SK-N-SH (cell line): ENCODE data around the gene SPTBN1. TPM values are rescaled to one million over a fixed set of nuclear protein-coding genes. Genes with fewer than 3 reads are reported as not detected.

Experiments
- CTCF ChIA-PET: fragments of 300-600, 350-600 bp; formaldehyde crosslinking; extraction: SDS; loops from one replicate; lab custom pipeline; 2021; lab: Yijun Ruan, JAX
- POLR2A ChIA-PET: fragments of 350-600 bp; sonication (Branson Sonifier 250); formaldehyde crosslinking; extraction: SDS; loops from one replicate; lab custom pipeline; 2020; ENCODE audit warnings: antibody characterized with exemption, inconsistent platforms; lab: Yijun Ruan, JAX
- DNase-seq: peaks from one replicate; pipeline ENCODE4 v3.0.0; 2012
- H2AFZ ChIP-seq: fragments of 200-600 bp; sonication (generic); 2 replicates; pipeline ENCODE4 v1.8.1; 2016; ENCODE audit warnings: antibody characterized with exemption, mild to moderate bottlenecking, low read depth
- H3F3A ChIP-seq: fragments of 200-600 bp; sonication (generic); replicated peaks from 2 replicates; pipeline ENCODE3; 2016; ENCODE audit warnings: antibody characterized with exemption, mild to moderate bottlenecking; ENCODE audit not compliant: insufficient read depth
- H3K27ac ChIP-seq, 2 experiments: fragments of 200-500 bp in 1 of 2; fragments of 200-600 bp in 1 of 2; sonication (Bioruptor generic) in 1 of 2; sonication (generic), shearing (Covaris generic) in 1 of 2; 2 replicates each; pipeline versions ENCODE4 v1.5.1 to v1.6.1; 2014 to 2016; ENCODE audit warnings: low read depth in 2 of 2, inconsistent platforms in 1 of 2, low read length in 1 of 2, mild to moderate bottlenecking in 1 of 2, mixed read lengths in 1 of 2
- H3K27me3 ChIP-seq: fragments of 200-600 bp; sonication (generic), shearing (Covaris generic); 2 replicates; pipeline ENCODE4 v1.6.1; 2016; ENCODE audit warnings: mixed run types; ENCODE audit not compliant: insufficient read depth
- H3K36me3 ChIP-seq, 2 experiments: fragments of 200-500 bp in 1 of 2; fragments of 200-600 bp in 1 of 2; sonication (Bioruptor generic) in 1 of 2; sonication (generic) in 1 of 2; replicated peaks in 1 of 2; 2 replicates each; pipeline versions ENCODE3 to v1.5.1; 2014 to 2016; ENCODE audit warnings: low read length in 1 of 2, mild to moderate bottlenecking in 1 of 2; ENCODE audit not compliant: insufficient read depth in 2 of 2, control insufficient read depth in 1 of 2
- H3K4me1 ChIP-seq, 2 experiments: fragments of 200-500 bp in 1 of 2; fragments of 200-600 bp in 1 of 2; sonication (Bioruptor generic) in 1 of 2; sonication (generic), shearing (Covaris generic) in 1 of 2; 2 replicates each; pipeline versions ENCODE4 v1.5.1 to v1.6.1; 2014 to 2016; ENCODE audit warnings: low read depth in 1 of 2, low read length in 1 of 2, mixed run types in 1 of 2; ENCODE audit not compliant: insufficient read depth in 2 of 2, control insufficient read depth in 1 of 2
- H3K4me2 ChIP-seq: fragments of 200-600 bp; sonication (generic), shearing (Covaris generic); 2 replicates; pipeline ENCODE4 v1.6.1; 2017; ENCODE audit warnings: mixed run types
- H3K4me3 ChIP-seq, 2 experiments: fragments of 200-500 bp in 1 of 2; fragments of 200-600 bp in 1 of 2; sonication (Bioruptor generic) in 1 of 2; sonication (generic), shearing (Covaris generic) in 1 of 2; 2 replicates each; pipeline versions ENCODE4 v1.5.1 to v1.8.1; 2014 to 2016; ENCODE audit warnings: low read depth in 2 of 2, inconsistent platforms in 1 of 2, low read length in 1 of 2, mild to moderate bottlenecking in 1 of 2, mixed read lengths in 1 of 2, moderate library complexity in 1 of 2
- H3K79me2 ChIP-seq: fragments of 200-600 bp; sonication (generic); 2 replicates; pipeline ENCODE4 v1.8.1; 2017; ENCODE audit warnings: mild to moderate bottlenecking; ENCODE audit not compliant: insufficient read depth
- H3K9ac ChIP-seq: fragments of 200-600 bp; sonication (generic); 2 replicates; pipeline ENCODE4 v1.6.1; 2017; ENCODE audit warnings: mixed run types
- H3K9me2 ChIP-seq: fragments of 200-600 bp; sonication (generic); 2 replicates; pipeline ENCODE4 v1.6.1; 2017; ENCODE audit warnings: mixed run types
- H3K9me3 ChIP-seq: fragments of 200-600 bp; sonication (generic); 2 replicates; pipeline ENCODE4 v1.6.1; 2017; ENCODE audit warnings: mixed run types, mild to moderate bottlenecking, moderate library complexity
- H4K20me1 ChIP-seq: fragments of 200-600 bp; sonication (generic); 2 replicates; pipeline ENCODE4 v1.6.1; 2017; ENCODE audit warnings: mild to moderate bottlenecking, mixed run types; ENCODE audit not compliant: insufficient read depth
- ELF1 ChIP-seq: IDR thresholded peaks from 2 replicates; pipeline ENCODE4 v1.4.0; 2012
- EP300 ChIP-seq, 2 experiments: IDR thresholded peaks; 2 replicates each; pipeline versions ENCODE4 v1.4.0 to v1.6.1; 2012; ENCODE audit warnings: borderline replicate concordance in 1 of 2, low read depth in 1 of 2, low read length in 1 of 2
- EZH2phosphoT487 ChIP-seq: fragments of 200-600 bp; sonication (generic); IDR thresholded peaks from 2 replicates; pipeline ENCODE4 v1.6.1; 2017; ENCODE audit warnings: low read depth, mixed run types, mild to moderate bottlenecking, antibody characterized with exemption, moderate library complexity, borderline replicate concordance
- FOSL2 ChIP-seq: IDR thresholded peaks from 2 replicates; pipeline ENCODE4 v1.4.0; 2012; ENCODE audit warnings: low read depth, mild to moderate bottlenecking, moderate library complexity, borderline replicate concordance
- FOXJ3 ChIP-seq: sonication (generic); formaldehyde crosslinking; IDR thresholded peaks from 2 replicates; pipeline ENCODE4 v1.5.1; 2020; ENCODE audit warnings: mild to moderate bottlenecking, missing genetic modification reagents
- GATA2 ChIP-seq: sonication (generic); formaldehyde crosslinking; IDR thresholded peaks from 2 replicates; pipeline ENCODE4 v1.5.0; 2020; ENCODE audit warnings: mild to moderate bottlenecking, missing genetic modification reagents
- JUND ChIP-seq: IDR thresholded peaks from 2 replicates; pipeline ENCODE4 v1.4.0; 2012
- MEF2A ChIP-seq: IDR thresholded peaks from 2 replicates; pipeline ENCODE4 v1.4.0; 2012; ENCODE audit warnings: low read depth, borderline replicate concordance
- MXI1 ChIP-seq: IDR thresholded peaks from 2 replicates; pipeline ENCODE4 v1.6.1; 2012; ENCODE audit warnings: mild to moderate bottlenecking, low read depth, low read length, improper control_type of control experiment
- NRF1 ChIP-seq: IDR thresholded peaks from 2 replicates; pipeline ENCODE4 v1.6.1; 2012; ENCODE audit warnings: low read depth, mild to moderate bottlenecking, low read length
- RAD21 ChIP-seq: IDR thresholded peaks from 2 replicates; pipeline ENCODE4 v1.6.1; 2012; ENCODE audit warnings: mild to moderate bottlenecking, low read length
- RCOR1 ChIP-seq: fragments of 150-350 bp; IDR thresholded peaks from 2 replicates; pipeline ENCODE4 v1.6.1; 2017; ENCODE audit warnings: antibody characterized with exemption, low read length
- RFX5 ChIP-seq: IDR thresholded peaks from 2 replicates; pipeline ENCODE4 v1.6.1; 2012; ENCODE audit warnings: mild to moderate bottlenecking, improper control_type of control experiment, low read length
- SMC3 ChIP-seq: IDR thresholded peaks from 2 replicates; pipeline ENCODE4 v1.6.1; 2012; ENCODE audit warnings: low read depth, low read length, improper control_type of control experiment
- TAF1 ChIP-seq: IDR thresholded peaks from 2 replicates; pipeline ENCODE4 v1.6.1; 2012; ENCODE audit warnings: low read depth, mild to moderate bottlenecking, low read length, moderate library complexity, borderline replicate concordance
- TCF12 ChIP-seq: IDR thresholded peaks from 2 replicates; pipeline ENCODE4 v1.4.0; 2012
- TEAD4 ChIP-seq: IDR thresholded peaks from 2 replicates; pipeline ENCODE4 v1.4.0; 2012; ENCODE audit warnings: mild to moderate bottlenecking, borderline replicate concordance; ENCODE audit not compliant: insufficient read depth
- WGBS: methylation state at CpG from one replicate; pipeline ENCODE4 v1.1.6; 2017; ENCODE audit warnings: low lambda C conversion rate; 5-methylcytosine and 5-hydroxymethylcytosine counted together
- polyA plus RNA-seq, 3 experiments: library from polyadenylated mRNA; depleted of rRNA; stranded (reverse); fragments of >200 nt; gene quantifications; 2 replicates each; pipeline ENCODE4 v1.2.3, GENCODE V29; 2012
- TF ChIP-seq, protein P1 (sequence below): fragments of 150-350 bp; IDR thresholded peaks from 2 replicates; pipeline ENCODE4 v1.6.1; 2017; ENCODE audit warnings: antibody characterized with exemption, low read length, low read depth, borderline replicate concordance
- TF ChIP-seq, protein P2 (sequence below): IDR thresholded peaks from 2 replicates; pipeline ENCODE4 v1.4.0; 2012; ENCODE audit warnings: low read depth, borderline replicate concordance
- TF ChIP-seq, protein P3 (sequence below): IDR thresholded peaks from 2 replicates; pipeline ENCODE4 v1.4.0; 2012; ENCODE audit warnings: low read depth, borderline replicate concordance

SPTBN1 gene
- polyA plus RNA-seq, 1 of the 3 experiments (the other 2 are of a cell fraction) = 29.1 TPM

DNA sequence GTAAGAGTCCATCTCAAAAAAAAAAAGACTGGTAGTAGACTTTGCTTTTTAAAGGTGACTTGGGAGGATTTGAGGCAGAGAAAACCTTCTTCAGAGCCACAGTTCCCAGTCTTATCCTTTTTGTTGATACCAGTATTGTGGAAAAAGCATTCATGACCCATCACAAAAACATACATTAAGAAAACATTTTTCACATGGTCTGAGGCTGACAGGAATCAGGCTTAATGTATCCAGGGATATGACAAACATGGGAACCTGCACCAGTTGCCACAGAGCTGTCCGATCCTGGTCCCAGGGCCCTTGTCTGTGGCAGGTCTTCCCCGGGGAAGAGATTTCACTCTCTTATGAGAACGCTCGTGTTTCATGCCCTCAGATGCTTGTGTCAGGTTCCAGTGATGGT is 21.8 kb downstream of the SPTBN1 start:
- Histone ChIP-seq H3K9ac (no peak overlapping the region), H3K79me2 (peaks cover 100% of the 10 kb centered on the region), H3F3A (peaks cover 9% of the 10 kb centered on the region), H2AFZ (no peak overlapping the region), H3K4me3 (no peak overlapping the region), H3K27ac (no peak overlapping the region), H3K9me2 (no peaks in the 10 kb centered on the region), H3K4me2 (no peak overlapping the region), H3K9me3 (no peaks in the 10 kb centered on the region), H3K27me3 (no peaks in the 10 kb centered on the region), H4K20me1 (peaks cover 84% of the 10 kb centered on the region), H3K4me1 (peaks cover 14 to 15% of the 10 kb centered on the region in 2 experiments), H3K36me3 (no peaks in the 10 kb centered on the region)
- DNase-seq = no peak
- WGBS = 100% methylated on average over 4 of the region's 4 CpGs
- ChIA-PET CTCF (no interaction called here), POLR2A (no interaction called here)
- TF ChIP-seq ELF1 = no peak
- TF ChIP-seq, protein P1, sequence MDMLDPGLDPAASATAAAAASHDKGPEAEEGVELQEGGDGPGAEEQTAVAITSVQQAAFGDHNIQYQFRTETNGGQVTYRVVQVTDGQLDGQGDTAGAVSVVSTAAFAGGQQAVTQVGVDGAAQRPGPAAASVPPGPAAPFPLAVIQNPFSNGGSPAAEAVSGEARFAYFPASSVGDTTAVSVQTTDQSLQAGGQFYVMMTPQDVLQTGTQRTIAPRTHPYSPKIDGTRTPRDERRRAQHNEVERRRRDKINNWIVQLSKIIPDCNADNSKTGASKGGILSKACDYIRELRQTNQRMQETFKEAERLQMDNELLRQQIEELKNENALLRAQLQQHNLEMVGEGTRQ = no peak
- TF ChIP-seq SMC3 = no peak
- TF ChIP-seq MXI1 = no peak
- TF ChIP-seq FOSL2 = no peak
- no peak for TF ChIP-seq RAD21
- TF ChIP-seq RFX5 = no peak
- TF ChIP-seq RCOR1 = no peak
- TF ChIP-seq EP300 (IDR thresholded peaks at IDR 0.05; ENCODE audit: borderline replicate concordance in 1 of 2, low read depth in 1 of 2, low read length in 1 of 2) = no peak
- TF ChIP-seq MEF2A = no peak
- no peak for TF ChIP-seq FOXJ3 (CRISPR knock-in tag)
- TF ChIP-seq, protein P2, sequence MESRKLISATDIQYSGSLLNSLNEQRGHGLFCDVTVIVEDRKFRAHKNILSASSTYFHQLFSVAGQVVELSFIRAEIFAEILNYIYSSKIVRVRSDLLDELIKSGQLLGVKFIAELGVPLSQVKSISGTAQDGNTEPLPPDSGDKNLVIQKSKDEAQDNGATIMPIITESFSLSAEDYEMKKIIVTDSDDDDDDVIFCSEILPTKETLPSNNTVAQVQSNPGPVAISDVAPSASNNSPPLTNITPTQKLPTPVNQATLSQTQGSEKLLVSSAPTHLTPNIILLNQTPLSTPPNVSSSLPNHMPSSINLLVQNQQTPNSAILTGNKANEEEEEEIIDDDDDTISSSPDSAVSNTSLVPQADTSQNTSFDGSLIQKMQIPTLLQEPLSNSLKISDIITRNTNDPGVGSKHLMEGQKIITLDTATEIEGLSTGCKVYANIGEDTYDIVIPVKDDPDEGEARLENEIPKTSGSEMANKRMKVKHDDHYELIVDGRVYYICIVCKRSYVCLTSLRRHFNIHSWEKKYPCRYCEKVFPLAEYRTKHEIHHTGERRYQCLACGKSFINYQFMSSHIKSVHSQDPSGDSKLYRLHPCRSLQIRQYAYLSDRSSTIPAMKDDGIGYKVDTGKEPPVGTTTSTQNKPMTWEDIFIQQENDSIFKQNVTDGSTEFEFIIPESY = no peak

DNA sequence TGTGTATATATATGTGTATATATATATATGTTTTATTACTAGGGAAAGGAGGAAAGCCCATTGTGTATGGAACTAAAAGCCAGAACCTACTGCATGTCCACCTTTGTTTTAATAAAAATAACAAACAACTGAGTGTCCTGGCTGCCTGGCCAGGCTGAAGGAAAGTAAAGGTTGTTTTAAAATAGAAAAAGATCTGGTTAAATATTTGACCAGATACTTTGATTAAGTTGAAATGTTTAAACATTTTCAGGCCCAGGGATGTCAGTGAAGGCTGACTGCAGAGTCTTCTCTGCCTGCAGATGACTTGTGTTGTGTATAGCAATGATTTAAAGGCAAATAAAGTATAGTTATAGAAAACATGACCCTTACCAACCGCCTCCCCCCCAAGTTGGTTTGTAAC is 22.8 kb downstream of the SPTBN1 start:
- no peaks in the 10 kb centered on the region for H3K9me3 ChIP-seq
- DNase-seq = no peak
- H3K9ac ChIP-seq = no peak overlapping the region
- CTCF ChIA-PET = interaction anchor here (1.3 to 1.5 kb wide), 2 partner anchors 20 to 24 kb away, joined by 3 to 4 read pairs; no protein-coding TSS in a partner anchor
- no peak overlapping the region for H2AFZ ChIP-seq
- no peak overlapping the region for H3K4me2 ChIP-seq
- H3K9me2 ChIP-seq = no peaks in the 10 kb centered on the region
- no peak for TF ChIP-seq SMC3
- TF ChIP-seq, protein P3, sequence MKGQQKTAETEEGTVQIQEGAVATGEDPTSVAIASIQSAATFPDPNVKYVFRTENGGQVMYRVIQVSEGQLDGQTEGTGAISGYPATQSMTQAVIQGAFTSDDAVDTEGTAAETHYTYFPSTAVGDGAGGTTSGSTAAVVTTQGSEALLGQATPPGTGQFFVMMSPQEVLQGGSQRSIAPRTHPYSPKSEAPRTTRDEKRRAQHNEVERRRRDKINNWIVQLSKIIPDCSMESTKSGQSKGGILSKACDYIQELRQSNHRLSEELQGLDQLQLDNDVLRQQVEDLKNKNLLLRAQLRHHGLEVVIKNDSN = no peak
- no peak for TF ChIP-seq MXI1
- TF ChIP-seq TAF1 = no peak
- TF ChIP-seq GATA2 = no peak
- TF ChIP-seq TEAD4 = no peak
- no peak for TF ChIP-seq RAD21
- TF ChIP-seq FOXJ3 (CRISPR knock-in tag) = no peak
- no peak for TF ChIP-seq JUND
- no peak for TF ChIP-seq EZH2phosphoT487
- TF ChIP-seq, protein P2 = no peak
- TF ChIP-seq TCF12 = no peak
- TF ChIP-seq NRF1 = no peak
- H3K27ac ChIP-seq = no peak overlapping the region
- WGBS = 100% methylated on average over 1 of the region's 1 CpG
- no peaks in the 10 kb centered on the region for H3K36me3 ChIP-seq
- H4K20me1 ChIP-seq = peaks cover 88% of the 10 kb centered on the region
- H3K4me3 ChIP-seq = no peak overlapping the region
- H3F3A ChIP-seq = peaks cover 13% of the 10 kb centered on the region
- peaks cover 100% of the 10 kb centered on the region for H3K79me2 ChIP-seq
- POLR2A ChIA-PET = no interaction called here
- no peaks in the 10 kb centered on the region for H3K27me3 ChIP-seq
- H3K4me1 ChIP-seq = peaks cover 14 to 16% of the 10 kb centered on the region in 2 experiments
